RWPE2 (cell line): ENCODE measurements around the gene SRPX2.
A peak's percentile ranks its signal among the peaks of the same experiment; 100 is the strongest.

Experiments
- ATAC-seq: fragments of 200-7000 bp; cut with Tn5 transposase; 3 replicates; pipeline ENCODE4 v1.9.1; 2021; ENCODE audit warnings: low read depth
- DNase-seq: peaks from one replicate; pipeline ENCODE4 v3.0.0-alpha.2; 2020; ENCODE audit warnings: low spot score
- H3K27ac ChIP-seq: fragments of 450-650 bp; 2 replicates; pipeline ENCODE4 v1.5.1; 2017; ENCODE audit warnings: mild to moderate bottlenecking; ENCODE audit not compliant: poor library complexity, severe bottlenecking
- H3K27me3 ChIP-seq: fragments of 250-450 bp; sonication (Bioruptor Pico); 2 replicates; pipeline ENCODE4 v1.5.1; 2021; ENCODE audit warnings: mild to moderate bottlenecking, moderate library complexity; ENCODE audit not compliant: insufficient read depth, poor library complexity, severe bottlenecking
- H3K36me3 ChIP-seq: fragments of 250-450 bp; sonication (Bioruptor Pico); 2 replicates; pipeline ENCODE4 v1.5.1; 2020; ENCODE audit warnings: low read depth, mild to moderate bottlenecking, moderate library complexity
- H3K4me1 ChIP-seq: fragments of 250-450 bp; sonication (Bioruptor Pico); 2 replicates; pipeline ENCODE4 v1.5.1; 2021; ENCODE audit warnings: mild to moderate bottlenecking, moderate library complexity; ENCODE audit not compliant: insufficient read depth, poor library complexity, severe bottlenecking
- H3K4me3 ChIP-seq: fragments of 250-450 bp; sonication (Bioruptor Pico); 2 replicates; pipeline ENCODE4 v1.5.1; 2021; ENCODE audit warnings: mild to moderate bottlenecking, moderate library complexity; ENCODE audit not compliant: severe bottlenecking
- H3K9me3 ChIP-seq: fragments of 250-450 bp; sonication (Bioruptor Pico); 2 replicates; pipeline ENCODE4 v1.5.1; 2021; ENCODE audit warnings: mild to moderate bottlenecking, moderate library complexity; ENCODE audit not compliant: severe bottlenecking
- CTCF ChIP-seq: fragments of 450-650 bp; IDR thresholded peaks from one replicate; pipeline ENCODE4 v1.5.1; 2017; ENCODE audit warnings: mild to moderate bottlenecking, moderate library complexity; ENCODE audit not compliant: poor library complexity, severe bottlenecking

Gene SRPX2

GRCh38 chrX:100643956-100644860, at the start of gene SRPX2:
SRPX2 (plus strand) TSS chrX:100644199; CDS start chrX:100646323, 2,124 bp downstream.
- TF ChIP-seq CTCF = no peak
- peak within 1 kb of the TSS; percentile 80 for H3K27ac ChIP-seq
- H3K4me3 ChIP-seq = peak within 1 kb of the TSS; percentile 21
- H3K4me1 ChIP-seq = peaks cover 30% of the 10 kb centered on the region
- H3K27me3 ChIP-seq = no peaks in the 10 kb centered on the region
- H3K36me3 ChIP-seq = no peaks in the 10 kb centered on the region
- ATAC-seq (peak; percentile 90), DNase-seq (peak; percentile 68)
- no peaks in the 10 kb centered on the region for H3K9me3 ChIP-seq

GRCh38 chrX:100596601-100597000, 47.4 kb upstream of the SRPX2 start:
- no peak for ATAC-seq
- Histone ChIP-seq H3K4me3 (no peak overlapping the region), H3K27ac (no peak overlapping the region), H3K36me3 (no peaks in the 10 kb centered on the region), H3K27me3 (no peaks in the 10 kb centered on the region), H3K4me1 (no peaks in the 10 kb centered on the region), H3K9me3 (no peaks in the 10 kb centered on the region)
- no peak for DNase-seq
- no peak for TF ChIP-seq CTCF

- H3K4me1 ChIP-seq = no peaks in the 10 kb centered on the region
- DNase-seq = no peak
- no peak overlapping the region for H3K27ac ChIP-seq
- no peak for ATAC-seq
- H3K36me3 ChIP-seq = no peaks in the 10 kb centered on the region
- TF ChIP-seq CTCF = no peak
- H3K4me3 ChIP-seq = no peak overlapping the region
- no peaks in the 10 kb centered on the region for H3K27me3 ChIP-seq
- no peaks in the 10 kb centered on the region for H3K9me3 ChIP-seq
Observed at GRCh38 chrX:100599456-100599855, 44.5 kb upstream of the SRPX2 start.

GRCh38 chrX:100600340-100600739, 43.7 kb upstream of the SRPX2 start:
- Histone ChIP-seq H3K4me1 (no peaks in the 10 kb centered on the region), H3K9me3 (no peaks in the 10 kb centered on the region), H3K4me3 (no peak overlapping the region), H3K27ac (no peak overlapping the region), H3K36me3 (no peaks in the 10 kb centered on the region), H3K27me3 (no peaks in the 10 kb centered on the region)
- no peak for TF ChIP-seq CTCF
- DNase-seq (no peak), ATAC-seq (no peak)

- no peak for ATAC-seq
- Histone ChIP-seq H3K27me3 (no peaks in the 10 kb centered on the region), H3K36me3 (no peaks in the 10 kb centered on the region), H3K4me1 (no peaks in the 10 kb centered on the region), H3K27ac (no peak overlapping the region), H3K4me3 (no peak overlapping the region), H3K9me3 (no peaks in the 10 kb centered on the region)
- no peak for DNase-seq
- no peak for TF ChIP-seq CTCF
Observed at GRCh38 chrX:100600758-100601157, 43.2 kb upstream of the SRPX2 start.
